IPS-11a (cell line): Measurements from ENCODE around the gene SEPTIN8.

ENCODE experiments used
- H3K4me3 ChIP-seq: one replicate; pipeline ENCODE4 v1.5.1; 2013; ENCODE audit warnings: low read depth, low read length, control low read depth

The SEPTIN8 gene

GRCh38 chr5:132785365-132785764 lies 8.3 kb upstream of the SEPTIN8 start:
- no peak overlapping the region for H3K4me3 ChIP-seq

GRCh38 chr5:132782101-132782500 lies 5.1 kb upstream of the SEPTIN8 start:
- H3K4me3 ChIP-seq, result no peak overlapping the region

- H3K4me3 ChIP-seq, result no peak overlapping the region
These were observed 4.0 kb upstream of the SEPTIN8 start for GRCh38 chr5:132781029-132781428.

GRCh38 chr5:132780577-132780976 lies 3.5 kb upstream of the SEPTIN8 start:
- H3K4me3 ChIP-seq, result no peak overlapping the region

DNA sequence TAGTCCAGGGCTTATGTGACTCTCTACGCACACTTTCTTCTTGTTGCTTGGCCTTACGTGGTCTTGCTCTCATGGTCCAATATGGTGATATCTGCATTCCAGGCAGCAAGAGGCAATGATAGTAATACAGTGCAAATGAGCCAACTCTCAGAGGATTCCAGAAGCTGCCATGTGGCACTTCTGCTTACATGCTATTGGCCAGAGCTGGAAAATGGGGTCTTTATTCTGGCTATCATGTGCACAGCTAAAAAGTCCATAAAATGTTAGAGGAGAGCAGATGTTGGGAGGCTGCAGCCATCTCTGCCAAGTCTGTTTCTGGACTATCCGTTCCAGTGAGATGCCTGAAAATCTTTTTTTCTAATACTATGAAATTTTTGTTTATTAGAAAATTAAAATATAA lies 2.9 kb upstream of the SEPTIN8 start:
- H3K4me3 ChIP-seq, result no peak overlapping the region

DNA sequence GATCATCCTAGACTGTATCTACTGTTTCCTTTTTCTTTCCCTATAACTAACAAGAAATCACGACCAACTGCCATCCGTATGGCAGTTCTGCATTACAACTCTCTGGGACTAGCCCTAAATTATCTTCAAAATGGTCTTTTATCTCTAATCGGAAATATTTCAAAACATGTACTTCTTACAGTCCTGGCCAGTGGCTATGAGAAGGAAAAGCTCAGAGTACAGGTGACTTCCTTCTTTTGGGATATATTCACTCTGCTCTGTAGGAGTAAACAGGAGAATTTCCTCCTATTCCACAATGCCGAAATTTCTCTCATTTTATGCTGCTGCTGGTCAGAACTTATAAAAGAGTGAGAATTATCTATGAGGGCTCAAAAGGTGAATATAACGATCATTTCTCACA lies 1.8 kb upstream of the SEPTIN8 start:
- no peak overlapping the region for H3K4me3 ChIP-seq

GRCh38 chr5:132778129-132778528 lies 1.1 kb upstream of the SEPTIN8 start:
- peak overlapping the region; percentile 66 for H3K4me3 ChIP-seq

DNA sequence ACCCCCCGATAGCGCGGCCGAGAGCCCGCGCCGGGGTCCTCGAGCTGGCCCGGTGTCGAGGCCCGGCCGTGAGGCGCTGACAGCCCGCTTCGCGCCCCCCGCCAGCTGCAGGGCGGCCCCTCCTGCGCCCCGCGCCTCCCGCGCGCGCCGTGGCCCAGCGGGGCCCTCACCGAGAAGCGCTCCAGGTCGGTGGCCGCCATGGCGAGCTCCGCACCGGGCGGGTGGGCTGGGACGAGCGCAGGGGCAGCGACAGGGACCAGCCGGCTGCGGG lies 166 bp downstream of the SEPTIN8 start:
- peak overlapping the region; percentile 66 for H3K4me3 ChIP-seq

GRCh38 chr5:132776131-132776937 lies 705 bp downstream of the SEPTIN8 start:
- H3K4me3 ChIP-seq, result peak overlapping the region; percentile 66

DNA sequence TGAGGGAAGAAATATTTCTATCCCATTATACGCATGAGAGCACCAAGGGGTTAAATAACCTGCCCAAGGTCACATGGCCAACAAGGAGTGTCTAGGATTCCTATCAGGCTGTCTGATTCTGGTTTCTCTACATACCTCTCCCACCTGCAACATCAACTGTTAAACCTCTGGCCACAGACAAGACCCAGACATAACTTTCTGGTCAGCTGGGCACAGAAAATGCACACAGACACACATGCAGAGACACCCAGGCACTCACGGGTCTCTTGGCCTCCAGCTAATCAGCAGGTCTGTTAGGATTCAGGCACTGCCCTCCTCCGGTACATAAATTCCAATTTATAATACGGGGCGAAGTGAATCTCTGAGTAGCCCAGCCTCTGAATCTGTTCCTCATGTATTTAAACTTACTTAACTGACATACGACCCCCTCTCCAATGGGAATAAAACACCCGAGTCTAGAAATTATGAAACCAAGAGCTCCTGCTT lies 1.5 kb downstream of the SEPTIN8 start:
- H3K4me3 ChIP-seq, result no peak overlapping the region

GRCh38 chr5:132774896-132775295 lies 2.1 kb downstream of the SEPTIN8 start:
- H3K4me3 ChIP-seq, result no peak overlapping the region

GRCh38 chr5:132774406-132774805 lies 2.6 kb downstream of the SEPTIN8 start:
- H3K4me3 ChIP-seq, result no peak overlapping the region

- no peak overlapping the region for H3K4me3 ChIP-seq
These were observed 3.3 kb downstream of the SEPTIN8 start for GRCh38 chr5:132773601-132774355.

GRCh38 chr5:132773114-132773513 lies 3.9 kb downstream of the SEPTIN8 start:
- H3K4me3 ChIP-seq, result no peak overlapping the region

DNA sequence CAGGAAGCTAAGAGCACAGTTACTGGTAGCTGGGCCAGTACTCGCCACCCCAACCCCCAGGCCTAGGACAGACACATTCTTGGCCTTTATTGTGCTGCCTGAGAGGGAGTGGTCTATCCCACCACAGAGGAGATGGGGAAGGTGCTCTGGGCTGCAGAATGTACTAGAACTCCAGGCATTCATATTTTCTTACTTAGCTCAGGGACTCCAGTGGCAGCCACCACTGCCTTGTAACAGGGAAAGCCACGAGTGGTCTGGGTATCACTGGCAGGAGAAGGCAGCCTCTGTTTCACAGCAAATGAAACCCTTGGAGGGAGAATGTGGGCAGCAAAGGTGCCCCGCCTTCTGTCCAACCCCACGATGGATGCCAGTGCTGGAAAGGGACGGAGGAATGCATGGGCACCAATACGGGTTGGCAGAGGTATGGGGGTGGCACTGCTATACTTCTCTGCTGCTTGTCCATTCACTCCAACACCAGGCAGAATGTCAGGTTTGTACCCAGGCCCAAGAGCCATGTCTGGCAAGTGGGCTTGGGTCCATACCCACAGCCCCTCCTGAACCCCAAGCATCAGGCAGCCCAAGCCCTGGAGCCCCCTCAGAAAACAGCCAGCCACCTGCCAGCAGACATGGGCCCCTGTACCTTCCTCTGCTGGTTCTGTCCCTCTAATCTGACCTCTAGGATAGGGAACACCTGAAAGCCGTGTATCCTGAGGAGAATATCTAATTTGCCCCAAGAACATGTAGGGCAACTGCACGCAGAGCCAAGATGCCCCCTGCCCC lies 4.6 kb downstream of the SEPTIN8 start:
- H3K4me3 ChIP-seq, result no peak overlapping the region

GRCh38 chr5:132771503-132771998 lies 5.5 kb downstream of the SEPTIN8 start:
- H3K4me3 ChIP-seq, result no peak overlapping the region

GRCh38 chr5:132770476-132771159 lies 6.4 kb downstream of the SEPTIN8 start:
- H3K4me3 ChIP-seq, result no peak overlapping the region

GRCh38 chr5:132768485-132768868 lies 8.6 kb downstream of the SEPTIN8 start:
- no peak overlapping the region for H3K4me3 ChIP-seq

DNA sequence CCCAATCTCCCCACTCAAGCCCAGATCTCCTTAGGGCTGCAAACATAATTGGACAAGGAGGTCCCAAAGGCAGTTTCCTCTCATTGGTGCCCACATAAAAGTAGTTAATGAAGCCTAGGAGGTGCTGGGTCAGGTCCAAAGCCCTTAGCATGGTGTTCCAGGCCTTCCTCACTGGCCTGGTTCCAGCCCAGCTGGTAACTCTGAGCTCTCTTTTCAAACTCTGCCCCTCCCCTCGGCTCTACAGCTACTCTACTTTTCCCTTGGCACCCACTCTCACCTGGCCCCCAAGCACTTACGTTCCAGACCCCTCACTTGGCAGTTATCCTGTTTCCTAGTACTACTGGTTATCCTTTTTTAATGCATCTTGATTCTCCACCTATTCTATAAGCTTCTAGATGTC lies 9.9 kb downstream of the SEPTIN8 start:
- H3K4me3 ChIP-seq, result no peak overlapping the region

GRCh38 chr5:132766806-132767055 lies 10.3 kb downstream of the SEPTIN8 start:
- H3K4me3 ChIP-seq, result no peak overlapping the region
